ENCODE data around the gene MYO1G. TPM values are rescaled to one million over a fixed set of nuclear protein-coding genes. Genes with fewer than 3 reads are reported as not detected.

Gene MYO1G
- total and polyA plus RNA-seq, 2 experiments from 2014 or later = 0.03 TPM; not detected in 1

DNA sequence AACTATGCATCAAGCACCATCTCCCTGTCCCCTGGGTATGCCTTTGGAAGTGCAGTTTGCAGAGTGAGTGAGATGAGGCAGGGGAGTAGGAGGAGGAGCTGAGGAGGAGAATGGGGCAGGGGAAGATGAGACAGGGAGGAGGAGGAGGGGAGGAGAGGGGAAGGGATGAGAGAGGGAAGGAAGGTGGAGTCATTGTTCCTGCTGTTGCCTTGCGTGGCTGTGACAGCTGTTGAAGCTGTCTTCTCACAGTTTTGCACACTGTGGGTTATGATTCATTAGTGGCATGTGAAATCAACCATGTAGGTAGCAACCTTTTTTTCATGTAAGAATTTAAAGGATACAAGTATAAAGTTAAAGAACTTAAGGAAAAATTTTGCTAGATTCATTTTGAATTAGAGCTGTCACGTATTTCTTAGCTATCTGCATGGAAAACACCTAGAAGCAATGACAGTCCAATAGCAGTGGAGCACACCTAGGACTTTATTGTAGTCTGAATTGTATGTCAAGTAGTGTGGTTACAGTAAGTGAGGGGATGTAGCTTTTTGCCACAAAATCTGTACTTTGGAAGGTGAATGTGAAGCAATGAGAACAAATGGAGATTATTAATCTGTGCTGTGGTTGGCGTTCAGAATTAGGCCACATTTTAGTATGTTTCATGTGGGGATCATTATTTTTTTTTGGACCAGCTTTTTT, 42.9 kb upstream of the MYO1G start:
- no peak for DNase-seq (ENCODE audit: low spot score)
- no peaks in the 10 kb centered on the region for H3K9me3 ChIP-seq (ENCODE audit: low read depth)
- no peak overlapping the region for H3K4me3 ChIP-seq
- no peak overlapping the region for H3K27ac ChIP-seq
- no peaks in the 10 kb centered on the region for H4K20me1 ChIP-seq (ENCODE audit: insufficient read depth, poor library complexity, severe bottlenecking)
- H3K4me2 ChIP-seq = no peak overlapping the region
- H3K27me3 ChIP-seq = no peaks in the 10 kb centered on the region
- TF ChIP-seq EZH2 (IDR thresholded peaks at IDR 0.05; ENCODE audit: borderline replicate concordance) = no peak
- no peak for TF ChIP-seq EZH2phosphoT487 (IDR thresholded peaks at IDR 0.05; ENCODE audit: low read depth, severe bottlenecking, unreplicated experiment)
- TF ChIP-seq, protein P1, sequence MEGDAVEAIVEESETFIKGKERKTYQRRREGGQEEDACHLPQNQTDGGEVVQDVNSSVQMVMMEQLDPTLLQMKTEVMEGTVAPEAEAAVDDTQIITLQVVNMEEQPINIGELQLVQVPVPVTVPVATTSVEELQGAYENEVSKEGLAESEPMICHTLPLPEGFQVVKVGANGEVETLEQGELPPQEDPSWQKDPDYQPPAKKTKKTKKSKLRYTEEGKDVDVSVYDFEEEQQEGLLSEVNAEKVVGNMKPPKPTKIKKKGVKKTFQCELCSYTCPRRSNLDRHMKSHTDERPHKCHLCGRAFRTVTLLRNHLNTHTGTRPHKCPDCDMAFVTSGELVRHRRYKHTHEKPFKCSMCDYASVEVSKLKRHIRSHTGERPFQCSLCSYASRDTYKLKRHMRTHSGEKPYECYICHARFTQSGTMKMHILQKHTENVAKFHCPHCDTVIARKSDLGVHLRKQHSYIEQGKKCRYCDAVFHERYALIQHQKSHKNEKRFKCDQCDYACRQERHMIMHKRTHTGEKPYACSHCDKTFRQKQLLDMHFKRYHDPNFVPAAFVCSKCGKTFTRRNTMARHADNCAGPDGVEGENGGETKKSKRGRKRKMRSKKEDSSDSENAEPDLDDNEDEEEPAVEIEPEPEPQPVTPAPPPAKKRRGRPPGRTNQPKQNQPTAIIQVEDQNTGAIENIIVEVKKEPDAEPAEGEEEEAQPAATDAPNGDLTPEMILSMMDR (IDR thresholded peaks at IDR 0.05; ENCODE audit: poor library complexity) = no peak
- H3K9me2 ChIP-seq (replicated peaks; ENCODE audit: insufficient read depth) = no peaks in the 10 kb centered on the region
- peaks cover 63% of the 10 kb centered on the region for H3K79me2 ChIP-seq
- no peaks in the 10 kb centered on the region for H3K4me1 ChIP-seq (ENCODE audit: insufficient read depth)
- 93% methylated on average over 3 of the region's 3 CpGs for WGBS (ENCODE audit: low lambda C conversion rate, missing lambda C conversion rate)
- H3K36me3 ChIP-seq (replicated peaks; ENCODE audit: insufficient read depth, low read depth) = no peaks in the 10 kb centered on the region
- H2AFZ ChIP-seq = no peak overlapping the region

DNA sequence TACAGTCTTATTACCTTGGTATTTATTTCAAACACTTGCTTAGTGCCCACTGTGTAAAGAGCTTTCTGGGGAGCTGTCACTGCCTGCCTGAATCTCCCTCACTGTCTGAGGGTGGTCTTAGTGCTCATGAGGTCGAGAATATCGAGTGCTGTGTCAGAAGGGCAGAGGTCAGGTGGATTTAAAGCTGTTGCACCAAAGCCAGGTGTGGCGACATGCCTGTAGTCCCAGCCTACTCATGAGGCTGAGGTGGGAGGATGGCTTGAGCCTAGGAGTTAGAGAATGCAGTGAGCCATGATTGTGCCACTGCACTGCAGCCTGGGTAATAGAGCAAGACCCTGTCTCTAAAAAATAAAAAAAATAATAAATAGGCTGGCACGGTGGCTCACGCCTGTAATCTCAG, 42.1 kb upstream of the MYO1G start:
- H4K20me1 ChIP-seq (ENCODE audit: insufficient read depth, poor library complexity, severe bottlenecking) = no peaks in the 10 kb centered on the region
- no peaks in the 10 kb centered on the region for H3K36me3 ChIP-seq (replicated peaks; ENCODE audit: insufficient read depth, low read depth)
- H3K4me2 ChIP-seq = no peak overlapping the region
- no peak overlapping the region for H3K27ac ChIP-seq
- TF ChIP-seq, protein P1 (IDR thresholded peaks at IDR 0.05; ENCODE audit: poor library complexity) = no peak
- no peak for TF ChIP-seq EZH2 (IDR thresholded peaks at IDR 0.05; ENCODE audit: borderline replicate concordance)
- TF ChIP-seq EZH2phosphoT487 (IDR thresholded peaks at IDR 0.05; ENCODE audit: low read depth, severe bottlenecking, unreplicated experiment) = no peak
- H3K9me3 ChIP-seq (ENCODE audit: low read depth) = no peaks in the 10 kb centered on the region
- WGBS (ENCODE audit: low lambda C conversion rate, missing lambda C conversion rate) = 89% methylated on average over 5 of the region's 5 CpGs
- no peaks in the 10 kb centered on the region for H3K4me1 ChIP-seq (ENCODE audit: insufficient read depth)
- peaks cover 62% of the 10 kb centered on the region for H3K79me2 ChIP-seq
- no peak overlapping the region for H3K4me3 ChIP-seq
- H2AFZ ChIP-seq = no peak overlapping the region
- H3K27me3 ChIP-seq = no peaks in the 10 kb centered on the region
- H3K9me2 ChIP-seq (replicated peaks; ENCODE audit: insufficient read depth) = no peaks in the 10 kb centered on the region
- no peak for DNase-seq (ENCODE audit: low spot score)

DNA sequence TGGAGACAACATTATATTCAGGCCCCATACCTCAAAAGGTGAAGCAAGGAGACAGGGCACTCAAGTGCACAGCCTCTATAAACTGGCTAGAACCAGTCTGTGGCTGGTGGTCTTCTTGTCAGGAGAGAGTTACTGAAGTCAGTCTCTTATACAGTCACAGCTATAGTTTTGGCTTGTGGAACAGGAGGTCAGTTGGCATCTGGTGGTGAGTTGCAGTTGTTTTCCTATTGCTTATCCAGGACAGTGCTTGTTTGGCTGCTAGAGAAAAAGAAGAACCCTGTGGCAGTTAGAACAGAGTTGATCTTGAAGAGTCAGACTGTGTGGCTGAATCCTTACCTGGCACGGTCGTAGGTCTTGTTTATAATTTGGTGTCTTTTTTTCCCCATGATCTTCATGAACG, 38.4 kb upstream of the MYO1G start:
- Histone ChIP-seq H3K27ac (no peak overlapping the region), H2AFZ (no peak overlapping the region), H3K4me3 (no peak overlapping the region), H3K9me2 (replicated peaks; ENCODE audit: insufficient read depth) (no peaks in the 10 kb centered on the region), H3K79me2 (peaks cover 65% of the 10 kb centered on the region), H3K36me3 (replicated peaks; ENCODE audit: insufficient read depth, low read depth) (no peaks in the 10 kb centered on the region), H3K9me3 (ENCODE audit: low read depth) (no peaks in the 10 kb centered on the region), H4K20me1 (ENCODE audit: insufficient read depth, poor library complexity, severe bottlenecking) (no peaks in the 10 kb centered on the region), H3K4me1 (ENCODE audit: insufficient read depth) (no peaks in the 10 kb centered on the region), H3K27me3 (no peaks in the 10 kb centered on the region), H3K4me2 (no peak overlapping the region)
- 82% methylated on average over 3 of the region's 3 CpGs for WGBS (ENCODE audit: low lambda C conversion rate, missing lambda C conversion rate)
- DNase-seq (ENCODE audit: low spot score) = no peak
- TF ChIP-seq EZH2phosphoT487 (IDR thresholded peaks at IDR 0.05; ENCODE audit: low read depth, severe bottlenecking, unreplicated experiment) (no peak), EZH2 (IDR thresholded peaks at IDR 0.05; ENCODE audit: borderline replicate concordance) (no peak)
- TF ChIP-seq, protein P1 (IDR thresholded peaks at IDR 0.05; ENCODE audit: poor library complexity) = no peak

Measured in hepatocyte (in vitro differentiated cells).